ENCODE data around the gene HOXA3. TPM values are rescaled to one million over a fixed set of nuclear protein-coding genes. Genes with fewer than 3 reads are reported as not detected.

HOXA3 gene
- total RNA-seq, 1 experiment from 2014 or later, result 4.5 TPM

GRCh38 chr7:27123477-27124053 is 28.8 kb downstream of the HOXA3 start:
- Histone ChIP-seq H3K9ac (ENCODE audit: low read length) (no peak overlapping the region), H3K4me3 (ENCODE audit: low read length) (no peak overlapping the region), H2AFZ (ENCODE audit: low read length) (no peak overlapping the region), H4K20me1 (ENCODE audit: low read length) (no peaks in the 10 kb centered on the region), H3F3A (ENCODE audit: low read length, unreplicated experiment) (no peaks in the 10 kb centered on the region), H3K9me3 (ENCODE audit: low read length) (no peaks in the 10 kb centered on the region), H3K9me2 (replicated peaks; ENCODE audit: low read length) (no peaks in the 10 kb centered on the region), H3K36me3 (ENCODE audit: low read depth, low read length) (no peaks in the 10 kb centered on the region; the same call in 1 of the 2 replicates), H3K27me3 (ENCODE audit: low read length) (no peaks in the 10 kb centered on the region), H3K79me2 (ENCODE audit: low read length) (peaks cover 15% of the 10 kb centered on the region; the same call in 1 of the 2 replicates), H3K4me1 (ENCODE audit: insufficient read depth, low read length) (0 out of 2 replicates have a peak, but pooled peaks cover 4% of the 10 kb centered on the region), H3K4me2 (ENCODE audit: low read length) (no peak overlapping the region), H3K27ac (ENCODE audit: low read length) (no peak overlapping the region)
- POLR2A ChIA-PET (ENCODE audit: unreplicated experiment), result interaction anchor here (0.6 kb wide), 1 partner anchor 12 kb away, joined by 4 read pairs; no protein-coding TSS in a partner anchor
- intact Hi-C loops (cut with micrococcal nuclease), result no loop called here
- ATAC-seq (no peak), DNase-seq (no peak)
- CTCF ChIA-PET, result no interaction called here
- BruUV-seq (replicated peaks), result no TSS peak
- TF ChIP-seq EZH2 (IDR thresholded peaks at IDR 0.05; ENCODE audit: low read length, unreplicated experiment) (no peak), CTCF (conservative IDR thresholded peaks at IDR 0.05; ENCODE audit: low read depth, low read length) (no peak), EZH2phosphoT487 (IDR thresholded peaks at IDR 0.05; ENCODE audit: borderline replicate concordance, low read length) (no peak)

DNA sequence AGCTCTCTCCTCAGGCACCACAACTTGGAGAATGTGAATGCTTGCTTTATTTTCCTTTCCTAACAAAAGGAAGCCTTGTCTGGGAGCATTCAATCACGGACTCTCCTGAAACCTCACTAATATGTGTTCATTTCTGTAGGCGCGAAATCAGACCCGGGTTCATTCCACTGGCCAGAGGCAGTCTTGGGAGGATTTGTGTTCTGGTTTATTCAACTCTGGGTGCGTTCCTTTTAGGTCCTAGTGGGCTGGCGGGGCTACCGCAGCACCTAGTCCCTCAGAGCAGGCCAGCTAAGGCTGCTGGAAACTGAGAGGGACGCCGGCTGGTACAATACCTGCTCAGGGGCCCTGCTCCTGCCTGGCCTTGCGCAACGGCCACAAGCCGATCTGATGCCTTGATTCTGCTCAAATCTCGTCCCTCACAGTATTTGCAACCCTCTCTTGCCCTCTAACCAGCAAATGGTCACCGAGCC is 29.3 kb downstream of the HOXA3 start:
- Histone ChIP-seq H3K4me1 (ENCODE audit: insufficient read depth, low read length) (0 out of 2 replicates have a peak, but pooled peaks cover under 1% of the 10 kb centered on the region), H4K20me1 (ENCODE audit: low read length) (no peaks in the 10 kb centered on the region), H3K36me3 (ENCODE audit: low read depth, low read length) (no peaks in the 10 kb centered on the region; the same call in 1 of the 2 replicates), H3K9me3 (ENCODE audit: low read length) (no peaks in the 10 kb centered on the region), H2AFZ (ENCODE audit: low read length) (0 out of 2 replicates have a peak overlapping the region, but pooled peaks have one; percentile 1), H3K4me2 (ENCODE audit: low read length) (peak overlapping the region; percentile 38), H3K9ac (ENCODE audit: low read length) (peak overlapping the region; percentile 51; the same call in 1 of the 2 replicates), H3K4me3 (ENCODE audit: low read length) (no peak overlapping the region; the same call in 1 of the 2 replicates), H3F3A (ENCODE audit: low read length, unreplicated experiment) (no peaks in the 10 kb centered on the region), H3K27ac (ENCODE audit: low read length) (no peak overlapping the region), H3K79me2 (ENCODE audit: low read length) (peaks cover 18% of the 10 kb centered on the region; the same call in 1 of the 2 replicates), H3K27me3 (ENCODE audit: low read length) (no peaks in the 10 kb centered on the region), H3K9me2 (replicated peaks; ENCODE audit: low read length) (no peaks in the 10 kb centered on the region)
- TF ChIP-seq EZH2 (IDR thresholded peaks at IDR 0.05; ENCODE audit: low read length, unreplicated experiment), result no peak
- ChIA-PET POLR2A (ENCODE audit: unreplicated experiment) (interaction anchor here (0.6 to 0.7 kb wide), 3 partner anchors 8 to 25 kb away, joined by 3 to 5 read pairs (median 4); no protein-coding TSS in a partner anchor), CTCF (no interaction called here)
- DNase-seq (no peak), ATAC-seq (0 out of 2 replicates have a peak, but pooled peaks have one; percentile 9)
- BruUV-seq (replicated peaks), result no TSS peak
- intact Hi-C loops (cut with micrococcal nuclease), result no loop called here

GRCh38 chr7:27122077-27122910 is 30.1 kb downstream of the HOXA3 start:
- H3K4me1 ChIP-seq (ENCODE audit: insufficient read depth, low read length), result no peaks in the 10 kb centered on the region
- ChIA-PET POLR2A (ENCODE audit: unreplicated experiment) (interaction anchor here (0.6 to 0.7 kb wide), 3 partner anchors 9 to 26 kb away, joined by 3 to 5 read pairs (median 4); no protein-coding TSS in a partner anchor), CTCF (no interaction called here)
- no peak for DNase-seq
- peak overlapping the region; percentile 51 for H3K9ac ChIP-seq (ENCODE audit: low read length)
- peak; percentile 65 for ATAC-seq
- no peaks in the 10 kb centered on the region for H3K27me3 ChIP-seq (ENCODE audit: low read length)
- no peaks in the 10 kb centered on the region for H3F3A ChIP-seq (ENCODE audit: low read length, unreplicated experiment)
- H3K4me3 ChIP-seq (ENCODE audit: low read length), result peak overlapping the region; percentile 45
- H3K79me2 ChIP-seq (ENCODE audit: low read length), result peaks cover 24% of the 10 kb centered on the region; the same call in 1 of the 2 replicates
- no peak for TF ChIP-seq EZH2 (IDR thresholded peaks at IDR 0.05; ENCODE audit: low read length, unreplicated experiment)
- TF ChIP-seq EZH2phosphoT487 (IDR thresholded peaks at IDR 0.05; ENCODE audit: borderline replicate concordance, low read length), result no peak
- TF ChIP-seq CTCF (conservative IDR thresholded peaks at IDR 0.05; ENCODE audit: low read depth, low read length), result no peak
- intact Hi-C loops (cut with micrococcal nuclease), result no loop called here
- peak overlapping the region; percentile 38 for H3K4me2 ChIP-seq (ENCODE audit: low read length)
- H3K27ac ChIP-seq (ENCODE audit: low read length), result no peak overlapping the region
- no peaks in the 10 kb centered on the region for H4K20me1 ChIP-seq (ENCODE audit: low read length)
- H3K9me2 ChIP-seq (replicated peaks; ENCODE audit: low read length), result no peaks in the 10 kb centered on the region
- no peaks in the 10 kb centered on the region; the same call in 1 of the 2 replicates for H3K36me3 ChIP-seq (ENCODE audit: low read depth, low read length)
- H3K9me3 ChIP-seq (ENCODE audit: low read length), result no peaks in the 10 kb centered on the region
- 0 out of 2 replicates have a peak overlapping the region, but pooled peaks have one; percentile 1 for H2AFZ ChIP-seq (ENCODE audit: low read length)
- BruUV-seq (replicated peaks), result TSS peak; percentile 36

All from PC-3 (cell line).